ENCODE measurements around the gene PRDM16.

DNA sequence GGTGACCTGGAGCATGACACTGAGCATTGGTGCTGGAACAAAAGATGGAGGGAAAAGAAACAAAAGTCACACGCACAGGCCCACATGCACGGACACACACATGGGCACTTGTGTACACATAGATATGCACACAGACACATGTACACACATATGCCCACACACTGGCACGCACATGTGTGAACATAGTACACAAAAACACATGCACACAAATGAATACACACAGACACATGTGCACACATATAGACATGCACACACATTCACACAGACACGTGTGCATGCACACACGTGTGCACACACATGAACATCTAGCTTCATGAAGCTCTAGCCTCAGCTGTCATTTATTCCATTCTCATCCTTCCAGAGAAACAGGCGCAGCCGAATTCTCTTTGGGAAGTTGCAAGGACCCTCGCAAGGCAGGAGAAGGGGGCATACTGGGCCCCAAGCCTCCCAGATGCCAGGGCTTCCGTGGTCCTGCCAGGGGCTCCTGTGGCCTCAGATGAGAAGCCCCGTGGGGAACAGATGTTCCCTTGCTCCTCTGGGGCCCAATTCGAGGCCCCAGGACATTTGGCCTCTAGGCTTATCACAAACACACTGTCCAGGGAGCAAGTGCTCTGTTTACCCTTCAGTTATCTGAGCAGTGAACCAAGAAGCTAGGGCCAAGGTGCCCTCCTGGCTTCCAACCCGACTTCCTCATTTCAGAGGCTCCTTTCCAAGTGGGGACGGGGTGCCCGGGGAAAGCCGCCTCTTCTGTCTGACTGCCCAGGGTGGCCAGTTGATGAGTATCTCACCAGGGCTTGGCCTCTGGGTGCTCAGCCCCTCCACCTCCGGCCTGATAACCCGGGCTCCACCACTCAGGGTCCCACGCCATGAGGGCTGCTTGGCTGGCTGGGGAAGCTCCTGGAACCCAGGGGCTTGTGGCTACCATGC is 269.1 kb downstream of the PRDM16 start:
- TF ChIP-seq, protein P1, sequence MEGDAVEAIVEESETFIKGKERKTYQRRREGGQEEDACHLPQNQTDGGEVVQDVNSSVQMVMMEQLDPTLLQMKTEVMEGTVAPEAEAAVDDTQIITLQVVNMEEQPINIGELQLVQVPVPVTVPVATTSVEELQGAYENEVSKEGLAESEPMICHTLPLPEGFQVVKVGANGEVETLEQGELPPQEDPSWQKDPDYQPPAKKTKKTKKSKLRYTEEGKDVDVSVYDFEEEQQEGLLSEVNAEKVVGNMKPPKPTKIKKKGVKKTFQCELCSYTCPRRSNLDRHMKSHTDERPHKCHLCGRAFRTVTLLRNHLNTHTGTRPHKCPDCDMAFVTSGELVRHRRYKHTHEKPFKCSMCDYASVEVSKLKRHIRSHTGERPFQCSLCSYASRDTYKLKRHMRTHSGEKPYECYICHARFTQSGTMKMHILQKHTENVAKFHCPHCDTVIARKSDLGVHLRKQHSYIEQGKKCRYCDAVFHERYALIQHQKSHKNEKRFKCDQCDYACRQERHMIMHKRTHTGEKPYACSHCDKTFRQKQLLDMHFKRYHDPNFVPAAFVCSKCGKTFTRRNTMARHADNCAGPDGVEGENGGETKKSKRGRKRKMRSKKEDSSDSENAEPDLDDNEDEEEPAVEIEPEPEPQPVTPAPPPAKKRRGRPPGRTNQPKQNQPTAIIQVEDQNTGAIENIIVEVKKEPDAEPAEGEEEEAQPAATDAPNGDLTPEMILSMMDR (conservative IDR thresholded peaks at IDR 0.05; ENCODE audit: low read length), result no peak
- TF ChIP-seq EZH2phosphoT487 (IDR thresholded peaks at IDR 0.05; ENCODE audit: borderline replicate concordance), result no peak
